DND-41 (cell line): ENCODE results near the gene SETD6.

Experiments
- ATAC-seq: fragments of 200-7000 bp; cut with Tn5 transposase; 3 replicates; pipeline ENCODE4 v1.9.1; 2021; ENCODE audit warnings: low read depth; ENCODE audit not compliant: insufficient read depth
- DNase-seq: peaks from one replicate; pipeline ENCODE4 v3.0.0-alpha.2; 2020
- H2AFZ ChIP-seq: 2 replicates; pipeline ENCODE4 v1.6.0; 2012; ENCODE audit warnings: low read depth, low read length
- H3K27ac ChIP-seq: 2 replicates; pipeline ENCODE4 v1.5.1; 2012; ENCODE audit warnings: low read length, inconsistent platforms
- H3K27me3 ChIP-seq: fragments of 200-600 bp; sonication (generic); 2 replicates; pipeline ENCODE4 v1.6.0; 2012; ENCODE audit warnings: low read length, mild to moderate bottlenecking, inconsistent platforms; ENCODE audit not compliant: insufficient read depth, poor library complexity
- H3K36me3 ChIP-seq: 2 replicates; pipeline ENCODE4 v1.5.1; 2012; ENCODE audit warnings: low read length, inconsistent platforms; ENCODE audit not compliant: insufficient read depth
- H3K4me1 ChIP-seq: 2 replicates; pipeline ENCODE4 v1.5.1; 2012; ENCODE audit warnings: mild to moderate bottlenecking, low read length; ENCODE audit not compliant: insufficient read depth
- H3K4me2 ChIP-seq: 2 replicates; pipeline ENCODE4 v1.6.0; 2012; ENCODE audit warnings: mild to moderate bottlenecking, moderate library complexity, low read length, inconsistent platforms; ENCODE audit not compliant: insufficient read depth
- H3K4me3 ChIP-seq, 2 experiments: fragments of 200-600 bp in 1 of 2; shearing (Covaris generic) in 1 of 2; 2 replicates each; pipeline ENCODE4 v1.5.1; 2012 to 2016; ENCODE audit warnings: inconsistent platforms in 2 of 2, low read length in 2 of 2, mild to moderate bottlenecking in 2 of 2, low read depth in 1 of 2, moderate library complexity in 1 of 2
- H3K79me2 ChIP-seq: 2 replicates; pipeline ENCODE4 v1.6.0; 2012; ENCODE audit warnings: low read length, inconsistent platforms; ENCODE audit not compliant: insufficient read depth
- H3K9ac ChIP-seq: 2 replicates; pipeline ENCODE4 v1.6.0; 2012; ENCODE audit warnings: low read depth, mild to moderate bottlenecking, inconsistent platforms, low read length, moderate library complexity
- H3K9me3 ChIP-seq: 2 replicates; pipeline ENCODE4 v1.5.1; 2012; ENCODE audit warnings: low read length, moderate library complexity, mild to moderate bottlenecking, inconsistent platforms; ENCODE audit not compliant: insufficient read depth, severe bottlenecking
- H4K20me1 ChIP-seq: 2 replicates; pipeline ENCODE4 v1.6.0; 2012; ENCODE audit warnings: low read length; ENCODE audit not compliant: insufficient read depth
- CTCF ChIP-seq: IDR thresholded peaks from 2 replicates; pipeline ENCODE4 v1.5.1; 2012; ENCODE audit warnings: borderline replicate concordance, low read length, moderate library complexity, mild to moderate bottlenecking; ENCODE audit not compliant: poor library complexity, severe bottlenecking; ENCODE audit errors: extremely low read depth
- EZH2 ChIP-seq: IDR thresholded peaks from 3 replicates; pipeline ENCODE4 v1.6.1; 2012; ENCODE audit warnings: borderline replicate concordance, low read depth, mild to moderate bottlenecking, moderate library complexity, low read length, inconsistent platforms; ENCODE audit not compliant: severe bottlenecking

SETD6 gene

DNA sequence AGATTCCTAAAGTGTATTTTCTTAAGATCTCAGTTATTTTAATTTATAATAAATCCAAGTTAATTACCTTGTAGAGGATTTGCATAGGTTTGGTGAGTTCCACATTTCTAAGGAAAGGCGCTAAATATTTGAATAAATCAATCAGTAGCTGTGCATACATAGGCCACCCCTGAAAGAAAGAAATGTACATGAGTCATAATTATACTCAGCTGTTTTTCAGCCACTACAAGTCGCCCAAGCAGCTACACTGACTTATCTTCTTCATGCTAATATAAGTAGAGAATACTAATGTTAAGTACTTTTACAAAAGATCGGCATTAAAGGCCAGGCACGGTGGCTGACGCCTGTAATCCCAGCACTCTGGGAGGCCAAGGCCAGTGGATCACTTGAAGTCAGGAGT lies 14.9 kb downstream of the SETD6 start:
- H3K79me2 ChIP-seq: no peaks in the 10 kb centered on the region
- H3K27ac ChIP-seq: no peak overlapping the region
- H3K9me3 ChIP-seq: no peaks in the 10 kb centered on the region
- H3K4me2 ChIP-seq: no peak overlapping the region
- TF ChIP-seq EZH2 (no peak), CTCF (no peak)
- no peaks in the 10 kb centered on the region for H3K4me1 ChIP-seq
- no peak overlapping the region for H3K9ac ChIP-seq
- no peaks in the 10 kb centered on the region; the same call in 1 of the 2 replicates for H4K20me1 ChIP-seq
- ATAC-seq: no peak
- DNase-seq: no peak
- peaks cover 97% of the 10 kb centered on the region for H3K36me3 ChIP-seq
- H3K27me3 ChIP-seq: no peaks in the 10 kb centered on the region
- H3K4me3 ChIP-seq: no peak overlapping the region
- no peak overlapping the region for H2AFZ ChIP-seq

GRCh38 chr16:58532414-58532813 lies 17.1 kb downstream of the SETD6 start:
- no peaks in the 10 kb centered on the region for H3K4me1 ChIP-seq
- TF ChIP-seq EZH2: no peak
- no peak for TF ChIP-seq CTCF
- no peak for ATAC-seq
- H3K36me3 ChIP-seq: peaks cover 98% of the 10 kb centered on the region
- H2AFZ ChIP-seq: no peak overlapping the region
- no peaks in the 10 kb centered on the region for H3K79me2 ChIP-seq
- no peak for DNase-seq
- H4K20me1 ChIP-seq: no peaks in the 10 kb centered on the region; the same call in 1 of the 2 replicates
- no peaks in the 10 kb centered on the region for H3K9me3 ChIP-seq
- no peak overlapping the region for H3K27ac ChIP-seq
- H3K9ac ChIP-seq: no peak overlapping the region
- no peak overlapping the region for H3K4me3 ChIP-seq
- H3K27me3 ChIP-seq: no peaks in the 10 kb centered on the region
- H3K4me2 ChIP-seq: no peak overlapping the region

DNA sequence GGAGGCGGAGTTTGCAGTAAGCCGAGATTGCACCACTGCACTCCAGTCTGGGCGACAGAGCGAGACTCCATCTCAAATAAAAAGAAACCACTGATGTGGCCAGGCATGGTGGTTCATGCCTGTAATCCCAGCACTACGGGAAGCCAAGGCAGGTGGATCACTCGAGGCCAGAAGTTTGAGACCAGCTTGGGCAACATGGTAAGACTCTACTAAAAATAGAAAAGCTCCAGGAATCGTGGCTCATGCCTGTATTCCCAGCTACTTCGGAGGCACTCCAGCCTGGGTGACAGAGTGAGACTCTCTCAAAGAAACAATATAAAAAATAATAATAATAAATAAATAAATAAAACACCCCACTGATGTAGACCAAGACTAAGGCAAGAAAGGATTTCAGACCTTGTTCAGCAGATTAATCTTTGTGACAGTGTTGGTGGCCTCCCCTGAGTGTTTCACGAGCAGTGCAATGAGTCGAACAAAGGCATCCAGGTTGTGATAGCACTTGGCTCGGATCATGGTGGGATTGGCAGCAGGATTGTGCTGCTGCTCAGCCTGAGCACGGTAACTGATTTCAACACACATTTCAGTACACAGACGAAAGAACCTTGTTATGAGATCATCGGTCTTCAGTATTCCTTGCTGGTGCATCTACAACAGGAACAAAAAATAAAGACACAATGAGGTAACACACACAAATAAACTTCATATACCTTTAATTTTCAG lies 18.6 kb downstream of the SETD6 start:
- H3K27ac ChIP-seq: no peak overlapping the region
- no peak overlapping the region for H3K4me3 ChIP-seq
- no peaks in the 10 kb centered on the region for H3K9me3 ChIP-seq
- no peak overlapping the region for H2AFZ ChIP-seq
- H3K79me2 ChIP-seq: no peaks in the 10 kb centered on the region
- peaks cover 98% of the 10 kb centered on the region for H3K36me3 ChIP-seq
- H3K27me3 ChIP-seq: no peaks in the 10 kb centered on the region
- ATAC-seq (no peak), DNase-seq (no peak)
- no peak overlapping the region for H3K9ac ChIP-seq
- TF ChIP-seq CTCF (no peak), EZH2 (no peak)
- H3K4me1 ChIP-seq: no peaks in the 10 kb centered on the region
- H3K4me2 ChIP-seq: no peak overlapping the region
- H4K20me1 ChIP-seq: peaks cover 4% of the 10 kb centered on the region; the same call in 1 of the 2 replicates

DNA sequence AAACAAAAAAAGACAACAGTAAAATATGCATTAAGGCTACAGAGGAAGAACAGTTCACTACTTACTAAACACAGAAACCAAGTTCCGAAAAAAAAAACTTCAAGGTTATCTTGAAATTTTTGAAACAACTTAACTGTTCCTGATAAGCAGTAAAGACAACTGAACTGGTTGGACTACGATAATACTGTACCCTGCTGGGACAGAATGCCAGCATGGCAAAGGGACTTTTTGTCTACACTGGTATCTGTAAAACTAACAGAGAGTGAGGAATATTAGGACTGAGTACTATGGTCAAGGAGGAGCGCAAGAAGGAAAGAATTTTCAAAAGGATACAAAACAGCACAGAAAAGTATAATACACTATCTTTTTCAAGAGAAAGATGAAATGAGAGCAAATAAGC lies 19.8 kb downstream of the SETD6 start:
- peaks cover 98% of the 10 kb centered on the region for H3K36me3 ChIP-seq
- no peak overlapping the region for H3K4me3 ChIP-seq
- DNase-seq: no peak
- H3K4me1 ChIP-seq: no peaks in the 10 kb centered on the region
- no peaks in the 10 kb centered on the region for H3K79me2 ChIP-seq
- H3K9me3 ChIP-seq: no peaks in the 10 kb centered on the region
- no peak overlapping the region for H3K4me2 ChIP-seq
- peaks cover 4% of the 10 kb centered on the region; the same call in 1 of the 2 replicates for H4K20me1 ChIP-seq
- no peak overlapping the region for H2AFZ ChIP-seq
- no peak for ATAC-seq
- no peak overlapping the region for H3K27ac ChIP-seq
- no peak overlapping the region for H3K9ac ChIP-seq
- no peaks in the 10 kb centered on the region for H3K27me3 ChIP-seq
- TF ChIP-seq EZH2: no peak
- TF ChIP-seq CTCF: no peak
